Testis (tissue), 3 donors: ENCODE results near the gene APOF. TPM values are rescaled to one million over a fixed set of nuclear protein-coding genes. Genes with fewer than 3 reads are reported as not detected.

Source experiments
- DNase-seq: peaks from one replicate; pipeline ENCODE4 v3.0.0-alpha.2; 2019
- H3K27ac ChIP-seq, 2 donors: fragments of 200-600 bp; sonication (generic); one replicate each; pipeline ENCODE4 v1.5.1; 2019
- H3K27me3 ChIP-seq: fragments of 200-600 bp; sonication (generic); one replicate; pipeline ENCODE4 v1.5.1; 2019
- H3K36me3 ChIP-seq: fragments of 200-600 bp; sonication (generic); one replicate; pipeline ENCODE4 v1.5.1; 2017; ENCODE audit warnings: low read depth; ENCODE audit errors: missing control alignments
- H3K4me1 ChIP-seq: fragments of 200-600 bp; sonication (generic); one replicate; pipeline ENCODE4 v1.5.1; 2019
- H3K4me3 ChIP-seq, 2 donors: fragments of 200-600 bp; sonication (generic); one replicate each; pipeline ENCODE4 v1.5.1; 2017 to 2019
- H3K9me3 ChIP-seq: fragments of 200-600 bp; sonication (generic); one replicate; pipeline ENCODE4 v1.5.1; 2017
- POLR2A ChIP-seq: fragments of 450-650 bp; IDR thresholded peaks from one replicate; pipeline ENCODE4 v1.6.1; 2017; ENCODE audit warnings: antibody characterized with exemption, mild to moderate bottlenecking, moderate library complexity
- WGBS, 2 donors: methylation state at CpG; one replicate each; pipeline ENCODE4 v1.1.5; 2018; 5-methylcytosine and 5-hydroxymethylcytosine counted together
- intact Hi-C: fragments of 100-400 bp; cut with DNase I; formaldehyde crosslinking; loops from one replicate; pipeline ENCODE4 v1.15.1; 2023; ENCODE audit warnings: low total_unique reads
- polyA plus RNA-seq: library from polyadenylated mRNA; stranded (reverse); fragments of 350-450 nt; fragmentation: Illumina TruSeq; extraction: RNeasy Lipid Tissue Mini Kit (QIAGEN cat#74804); gene quantifications from one replicate; pipeline ENCODE4 v1.2.3, GENCODE V29; 2014; ENCODE audit warnings: low read depth, low replicate concordance; ENCODE audit not compliant: insufficient read depth
- total RNA-seq, 2 donors: library from RNA; depleted of rRNA; stranded (reverse); fragments of >200 nt; gene quantifications; one replicate each; pipeline ENCODE4 v1.2.3, GENCODE V29; 2016
- TF ChIP-seq, protein P1 (sequence below), 3 experiments: fragments of 450-650 bp in 2 of 3; fragments of 200-600 bp in 1 of 3; sonication (generic) in 1 of 3; IDR thresholded peaks; one replicate each; pipeline ENCODE4 v1.5.1; 2016 to 2019; ENCODE audit warnings: antibody characterized with exemption in 3 of 3, mild to moderate bottlenecking in 2 of 3, moderate library complexity in 1 of 3

APOF gene
- total and polyA plus RNA-seq, 3 donors from 2014 or later, result not detected

GRCh38 chr12:56361487-56362129 is 1.0 kb downstream of the APOF start:
- H3K4me3 ChIP-seq, result no peak overlapping the region
- H3K36me3 ChIP-seq, result no peaks in the 10 kb centered on the region
- intact Hi-C loops, result no loop called here
- H3K4me1 ChIP-seq, result peaks cover 11% of the 10 kb centered on the region
- no peak for DNase-seq
- no peak overlapping the region for H3K27ac ChIP-seq
- WGBS, 2 donors, result 66 to 81% methylated on average over 8 of the region's 8 CpGs
- H3K9me3 ChIP-seq, result no peaks in the 10 kb centered on the region
- TF ChIP-seq, protein P1, sequence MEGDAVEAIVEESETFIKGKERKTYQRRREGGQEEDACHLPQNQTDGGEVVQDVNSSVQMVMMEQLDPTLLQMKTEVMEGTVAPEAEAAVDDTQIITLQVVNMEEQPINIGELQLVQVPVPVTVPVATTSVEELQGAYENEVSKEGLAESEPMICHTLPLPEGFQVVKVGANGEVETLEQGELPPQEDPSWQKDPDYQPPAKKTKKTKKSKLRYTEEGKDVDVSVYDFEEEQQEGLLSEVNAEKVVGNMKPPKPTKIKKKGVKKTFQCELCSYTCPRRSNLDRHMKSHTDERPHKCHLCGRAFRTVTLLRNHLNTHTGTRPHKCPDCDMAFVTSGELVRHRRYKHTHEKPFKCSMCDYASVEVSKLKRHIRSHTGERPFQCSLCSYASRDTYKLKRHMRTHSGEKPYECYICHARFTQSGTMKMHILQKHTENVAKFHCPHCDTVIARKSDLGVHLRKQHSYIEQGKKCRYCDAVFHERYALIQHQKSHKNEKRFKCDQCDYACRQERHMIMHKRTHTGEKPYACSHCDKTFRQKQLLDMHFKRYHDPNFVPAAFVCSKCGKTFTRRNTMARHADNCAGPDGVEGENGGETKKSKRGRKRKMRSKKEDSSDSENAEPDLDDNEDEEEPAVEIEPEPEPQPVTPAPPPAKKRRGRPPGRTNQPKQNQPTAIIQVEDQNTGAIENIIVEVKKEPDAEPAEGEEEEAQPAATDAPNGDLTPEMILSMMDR (IDR thresholded peaks at IDR 0.05), result no peak
- TF ChIP-seq POLR2A, result no peak
- H3K27me3 ChIP-seq, result no peaks in the 10 kb centered on the region

DNA sequence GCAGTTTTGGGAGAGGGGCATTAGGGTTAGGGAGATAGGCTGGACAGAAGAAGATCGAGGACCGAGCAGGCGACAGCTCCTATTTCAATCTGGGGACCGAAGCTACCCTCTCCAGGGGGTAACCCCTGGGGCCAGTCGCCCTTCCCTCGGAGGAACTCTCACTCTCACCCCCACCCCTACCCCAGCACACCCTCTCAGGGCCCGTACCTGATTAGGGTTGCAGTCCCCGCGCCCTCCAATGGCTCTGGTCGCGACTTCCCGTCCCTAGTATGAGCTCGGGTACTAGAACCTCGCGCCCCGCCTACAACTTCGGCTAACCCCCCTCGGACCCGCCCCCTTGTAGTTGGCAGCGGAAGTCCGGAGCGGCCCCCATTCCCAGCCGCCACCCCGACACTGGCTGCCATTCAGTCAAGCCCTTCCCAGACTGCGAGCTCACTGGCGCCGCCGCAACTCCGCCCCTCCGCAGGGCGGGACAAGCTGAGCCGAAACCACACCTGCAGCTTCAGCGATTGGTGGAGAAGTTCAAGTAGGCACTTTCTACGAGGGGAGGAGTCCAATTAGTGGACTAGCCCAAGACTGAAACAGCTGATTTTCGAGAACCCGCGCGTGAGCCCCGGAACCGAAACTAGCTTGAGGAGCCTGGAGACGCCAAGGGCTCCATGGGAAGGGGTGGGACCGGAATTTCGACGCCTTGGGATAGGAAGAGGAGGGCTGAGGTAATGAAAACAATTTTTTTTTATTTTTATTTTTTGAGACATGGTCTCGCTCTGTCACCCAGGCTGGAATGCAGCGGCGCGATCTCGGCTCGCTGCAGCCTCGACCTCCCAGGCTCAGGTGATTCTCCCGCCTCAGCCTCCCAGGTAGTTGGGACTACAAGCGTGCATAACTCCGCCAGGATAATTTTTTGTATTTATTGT is 2.5 kb downstream of the APOF start, which contains the start of gene STAT2:
Gene STAT2 (minus strand): TSS at position 257 of the 917 bp plus-strand sequence. CDS start 3,536 bp downstream, outside the sequence.
- H3K4me1 ChIP-seq, result peaks cover 11% of the 10 kb centered on the region
- no peaks in the 10 kb centered on the region for H3K27me3 ChIP-seq
- WGBS, 2 donors, result 0 to 1% methylated on average over 37 to 54 of the region's 54 CpGs
- peak within 1 kb of the TSS; percentile 92 to 94 for H3K27ac ChIP-seq
- peak; percentile 99 for DNase-seq
- TF ChIP-seq POLR2A, result peak; percentile 41
- TF ChIP-seq, protein P1 (IDR thresholded peaks at IDR 0.05), result no peak
- H3K36me3 ChIP-seq, result no peaks in the 10 kb centered on the region
- no peaks in the 10 kb centered on the region for H3K9me3 ChIP-seq
- intact Hi-C loops, result no loop called here
- peak within 1 kb of the TSS; percentile 68 to 75 for H3K4me3 ChIP-seq

DNA sequence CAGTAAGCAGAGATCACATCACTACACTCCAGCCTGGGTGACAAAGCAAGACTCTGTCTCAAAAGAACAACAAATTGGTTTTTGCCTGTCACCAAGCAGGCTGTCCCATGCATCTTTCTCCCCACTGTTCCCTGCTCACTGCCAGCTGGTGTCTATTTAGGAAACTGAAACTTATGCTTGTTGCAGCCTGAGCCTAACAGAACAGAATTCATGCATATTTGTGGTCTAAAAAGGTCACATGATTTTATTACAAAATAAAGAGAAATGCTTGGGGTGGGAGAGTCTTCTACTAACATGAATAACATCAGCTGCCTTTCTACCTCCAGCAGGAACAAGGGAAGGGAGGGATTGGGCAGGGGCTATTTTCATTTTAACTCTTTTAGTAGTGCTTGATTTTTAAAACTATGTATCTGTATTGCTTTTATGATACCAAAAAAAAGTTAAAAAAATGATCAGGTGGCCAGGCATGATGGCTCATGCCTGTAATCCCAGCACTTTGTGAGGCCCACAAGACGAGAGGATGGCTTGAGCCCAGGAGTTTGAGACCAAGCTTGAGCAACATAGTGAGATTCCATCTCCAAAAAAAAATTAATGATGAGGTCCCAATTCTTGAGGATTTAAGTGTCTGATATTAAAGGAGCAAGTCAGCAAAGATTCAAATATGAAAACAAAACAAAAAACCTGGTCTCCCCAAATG is 3.7 kb downstream of the APOF start:
- peak overlapping the region; percentile 68 to 75 for H3K4me3 ChIP-seq
- no peak for TF ChIP-seq POLR2A
- TF ChIP-seq, protein P1 (IDR thresholded peaks at IDR 0.05), result no peak
- DNase-seq, result no peak
- WGBS, 2 donors, result 0% methylated on average over 1 of the region's 1 CpG
- no peaks in the 10 kb centered on the region for H3K27me3 ChIP-seq
- peaks cover 5% of the 10 kb centered on the region for H3K36me3 ChIP-seq
- H3K4me1 ChIP-seq, result peaks cover 11% of the 10 kb centered on the region
- H3K27ac ChIP-seq, result peak overlapping the region; percentile 82 to 89
- H3K9me3 ChIP-seq, result no peaks in the 10 kb centered on the region
- intact Hi-C loops, result no loop called here

GRCh38 chr12:56351325-56351724 is 11.3 kb downstream of the APOF start:
- TF ChIP-seq, protein P1 (IDR thresholded peaks at IDR 0.05), result no peak
- no peak for TF ChIP-seq POLR2A
- H3K27me3 ChIP-seq, result no peaks in the 10 kb centered on the region
- no peaks in the 10 kb centered on the region for H3K4me1 ChIP-seq
- H3K27ac ChIP-seq, result no peak overlapping the region
- WGBS, 2 donors, result 90% methylated on average over 2 of the region's 2 CpGs
- no peak for DNase-seq
- H3K4me3 ChIP-seq, result no peak overlapping the region
- intact Hi-C loops, result no loop called here
- H3K9me3 ChIP-seq, result no peaks in the 10 kb centered on the region
- H3K36me3 ChIP-seq, result peaks cover 5% of the 10 kb centered on the region
